Kidney epithelial cell (primary cell): ENCODE results near the gene RHOT1. TPM values are rescaled to one million over a fixed set of nuclear protein-coding genes. Genes with fewer than 3 reads are reported as not detected.

Source experiments
- DNase-seq: peaks from one replicate; pipeline ENCODE4 v3.0.0-alpha.2; 2010; ENCODE audit warnings: low read depth
- H3K27me3 ChIP-seq: 2 replicates; pipeline ENCODE4 v1.6.0; 2011; ENCODE audit warnings: low read length; ENCODE audit not compliant: control insufficient read depth, insufficient read depth
- H3K36me3 ChIP-seq: 2 replicates; pipeline ENCODE4 v1.5.1; 2011; ENCODE audit warnings: low read length; ENCODE audit not compliant: control insufficient read depth, insufficient read depth
- H3K4me3 ChIP-seq: 2 replicates; pipeline ENCODE4 v1.5.1; 2011; ENCODE audit warnings: low read depth, mild to moderate bottlenecking, control low read depth, low read length
- total RNA-seq: library from RNA; depleted of rRNA; stranded (reverse); fragments of >200 nt; gene quantifications from 2 replicates; pipeline ENCODE4 v1.2.3, GENCODE V29; 2015
- TF ChIP-seq, protein P1 (sequence below): IDR thresholded peaks from 2 replicates; pipeline ENCODE4 v1.5.1; 2011; ENCODE audit warnings: mild to moderate bottlenecking, moderate library complexity, low read length, control low read depth, inconsistent platforms; ENCODE audit not compliant: insufficient read depth, poor library complexity, severe bottlenecking

The RHOT1 gene
- total RNA-seq, 1 donor from 2014 or later = 37.2 TPM

DNA sequence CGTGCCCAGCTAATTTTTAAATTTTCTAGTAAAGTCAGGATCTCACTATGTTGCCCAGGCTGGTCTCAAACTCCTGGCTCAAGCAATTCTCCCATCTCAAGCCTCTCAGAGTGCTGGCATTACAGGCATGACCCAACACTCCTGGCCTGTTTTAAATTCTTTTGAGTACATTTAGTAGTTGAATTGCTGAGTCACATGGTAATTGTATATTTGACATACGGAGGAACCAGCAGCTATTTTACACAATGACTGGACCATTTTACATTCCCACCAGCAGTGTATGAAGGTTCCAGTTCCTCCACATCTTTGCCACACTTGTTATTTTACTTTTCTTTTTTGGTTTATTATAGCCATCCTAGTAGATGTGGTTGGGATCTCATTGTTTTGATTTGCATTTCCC, 43.6 kb downstream of the RHOT1 start:
- TF ChIP-seq, protein P1, sequence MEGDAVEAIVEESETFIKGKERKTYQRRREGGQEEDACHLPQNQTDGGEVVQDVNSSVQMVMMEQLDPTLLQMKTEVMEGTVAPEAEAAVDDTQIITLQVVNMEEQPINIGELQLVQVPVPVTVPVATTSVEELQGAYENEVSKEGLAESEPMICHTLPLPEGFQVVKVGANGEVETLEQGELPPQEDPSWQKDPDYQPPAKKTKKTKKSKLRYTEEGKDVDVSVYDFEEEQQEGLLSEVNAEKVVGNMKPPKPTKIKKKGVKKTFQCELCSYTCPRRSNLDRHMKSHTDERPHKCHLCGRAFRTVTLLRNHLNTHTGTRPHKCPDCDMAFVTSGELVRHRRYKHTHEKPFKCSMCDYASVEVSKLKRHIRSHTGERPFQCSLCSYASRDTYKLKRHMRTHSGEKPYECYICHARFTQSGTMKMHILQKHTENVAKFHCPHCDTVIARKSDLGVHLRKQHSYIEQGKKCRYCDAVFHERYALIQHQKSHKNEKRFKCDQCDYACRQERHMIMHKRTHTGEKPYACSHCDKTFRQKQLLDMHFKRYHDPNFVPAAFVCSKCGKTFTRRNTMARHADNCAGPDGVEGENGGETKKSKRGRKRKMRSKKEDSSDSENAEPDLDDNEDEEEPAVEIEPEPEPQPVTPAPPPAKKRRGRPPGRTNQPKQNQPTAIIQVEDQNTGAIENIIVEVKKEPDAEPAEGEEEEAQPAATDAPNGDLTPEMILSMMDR = no peak
- no peak for DNase-seq
- H3K36me3 ChIP-seq = no peaks in the 10 kb centered on the region
- no peaks in the 10 kb centered on the region for H3K27me3 ChIP-seq
- H3K4me3 ChIP-seq = no peak overlapping the region

DNA sequence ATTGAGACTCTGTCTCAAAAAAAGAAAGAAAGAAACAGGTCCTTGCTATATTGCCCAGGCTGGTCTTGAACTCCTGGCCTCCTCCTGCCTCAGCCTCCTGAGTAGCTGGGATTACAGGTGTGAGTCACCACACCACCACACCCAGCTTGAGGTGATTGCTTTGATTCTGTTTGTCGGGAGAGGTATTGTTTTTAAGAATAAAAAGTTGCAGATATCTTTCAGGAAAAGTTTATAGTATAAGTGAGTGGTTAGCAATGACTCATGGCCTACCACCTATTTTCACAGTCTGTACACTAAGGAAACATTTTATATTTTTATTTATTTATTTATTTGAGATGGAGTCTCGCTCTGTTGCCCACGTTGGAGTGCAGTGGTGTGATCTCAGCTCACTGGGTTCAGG, 45.0 kb downstream of the RHOT1 start:
- TF ChIP-seq, protein P1 = no peak
- Histone ChIP-seq H3K27me3 (no peaks in the 10 kb centered on the region), H3K4me3 (no peak overlapping the region), H3K36me3 (no peaks in the 10 kb centered on the region)
- DNase-seq = no peak

DNA sequence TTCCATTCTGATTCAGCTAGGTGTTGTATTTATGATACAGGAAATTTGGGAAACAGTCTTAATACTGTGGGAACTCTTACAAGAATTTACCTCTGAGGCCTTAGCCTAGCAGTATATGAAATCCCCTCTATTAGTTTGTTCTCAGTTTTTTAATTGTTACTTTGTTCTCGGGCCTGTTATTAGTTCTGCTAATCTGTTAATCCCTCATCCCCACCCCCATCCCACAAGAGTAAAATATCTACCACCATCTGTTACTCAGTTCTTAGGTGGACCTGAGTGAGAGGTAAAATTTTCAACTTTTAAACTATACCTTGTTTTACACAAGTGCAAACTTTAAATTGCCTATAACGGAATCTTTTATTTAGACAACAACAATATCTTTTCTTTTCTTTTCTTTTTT, 47.0 kb downstream of the RHOT1 start:
- no peak for DNase-seq
- Histone ChIP-seq H3K27me3 (no peaks in the 10 kb centered on the region), H3K4me3 (no peak overlapping the region), H3K36me3 (no peaks in the 10 kb centered on the region)
- TF ChIP-seq, protein P1 = no peak

DNA sequence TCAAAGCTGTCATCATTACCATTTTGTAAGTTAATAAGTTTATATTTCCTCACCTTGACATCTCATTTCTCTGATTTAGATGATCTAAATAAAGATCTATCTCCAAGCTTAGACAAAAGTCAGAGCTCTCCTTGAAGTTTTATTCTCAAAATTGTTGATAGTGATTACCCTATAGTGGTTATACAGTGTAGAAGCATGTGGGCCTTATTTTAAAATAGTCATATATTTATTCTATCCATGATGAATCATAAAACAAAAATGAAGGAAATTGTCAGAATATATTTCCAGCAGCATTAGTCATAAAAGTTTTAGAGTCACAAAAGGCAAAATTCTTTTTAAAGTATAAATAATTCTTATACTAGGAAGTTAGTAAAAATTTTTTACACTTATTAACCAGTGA, 49.0 kb downstream of the RHOT1 start:
- DNase-seq = no peak
- Histone ChIP-seq H3K27me3 (no peaks in the 10 kb centered on the region), H3K36me3 (no peaks in the 10 kb centered on the region), H3K4me3 (no peak overlapping the region)
- TF ChIP-seq, protein P1 = no peak

DNA sequence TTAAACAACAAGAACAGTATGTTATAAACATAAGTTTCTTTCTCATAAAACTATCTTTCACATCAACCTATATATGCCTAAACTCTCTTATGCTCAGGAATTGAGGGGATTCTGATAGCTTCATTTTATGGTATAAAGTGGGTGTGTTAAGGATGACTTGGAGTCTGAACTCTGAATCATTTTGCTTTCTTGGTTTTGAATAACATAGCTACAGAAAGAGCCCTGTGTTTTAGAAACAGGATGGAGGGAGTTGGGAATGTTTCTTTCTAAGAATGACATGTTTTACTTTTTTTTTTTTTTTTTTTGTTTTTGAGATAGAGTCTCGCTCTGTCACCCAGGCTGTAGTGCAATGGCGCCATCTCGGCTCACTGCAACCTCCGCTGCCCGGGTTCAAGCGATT, 50.1 kb downstream of the RHOT1 start:
- Histone ChIP-seq H3K36me3 (no peaks in the 10 kb centered on the region), H3K4me3 (no peak overlapping the region), H3K27me3 (no peaks in the 10 kb centered on the region)
- TF ChIP-seq, protein P1 = no peak
- DNase-seq = no peak

DNA sequence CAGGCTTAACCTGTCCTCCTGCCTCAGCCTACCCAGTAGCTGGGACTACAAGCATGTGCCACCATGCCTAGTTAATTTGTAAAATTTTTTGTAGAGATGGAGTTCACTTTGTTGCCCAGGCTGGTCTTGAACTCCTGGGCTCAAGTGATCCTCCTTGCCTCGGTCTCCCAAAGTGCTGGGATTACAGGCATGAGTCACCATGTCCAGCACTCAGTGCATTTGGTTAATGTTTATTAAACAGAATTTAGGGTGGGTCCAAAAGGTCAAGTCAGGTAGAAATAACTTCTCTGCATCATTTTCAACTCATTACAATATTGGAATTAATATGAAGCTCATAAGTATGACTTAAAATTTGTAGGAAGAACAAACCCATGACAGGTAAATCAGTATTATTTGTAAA, 55.7 kb downstream of the RHOT1 start:
- Histone ChIP-seq H3K4me3 (no peak overlapping the region), H3K27me3 (no peaks in the 10 kb centered on the region), H3K36me3 (no peaks in the 10 kb centered on the region)
- no peak for DNase-seq
- TF ChIP-seq, protein P1 = no peak
